ENCODE results near the gene PDK4.

PDK4 gene

GRCh38 chr7:95596198-95597063, at the start of gene PDK4:
Gene PDK4 (minus strand): TSS chr7:95596516. CDS start chr7:95596293, 223 bp downstream.
- Mint-ChIP-seq H3K9me3 (no peaks in the 10 kb centered on the region), H3K4me1 (no peaks in the 10 kb centered on the region), H3K27ac (no peak within 1 kb of the TSS), H3K36me3 (no peaks in the 10 kb centered on the region), H3K4me3 (no peak within 1 kb of the TSS), H3K27me3 (peaks cover 22% of the 10 kb centered on the region)
- CTCF ChIA-PET: no interaction called here
- no peak for DNase-seq

- Mint-ChIP-seq H3K9me3 (no peaks in the 10 kb centered on the region), H3K4me3 (no peak overlapping the region), H3K4me1 (no peaks in the 10 kb centered on the region), H3K27me3 (no peaks in the 10 kb centered on the region), H3K27ac (no peak overlapping the region), H3K36me3 (no peaks in the 10 kb centered on the region)
- no peak for DNase-seq
- CTCF ChIA-PET: no interaction called here
Observed at GRCh38 chr7:95642173-95642572, 45.9 kb upstream of the PDK4 start.

- Mint-ChIP-seq H3K27ac (no peak overlapping the region), H3K4me3 (no peak overlapping the region), H3K36me3 (no peaks in the 10 kb centered on the region), H3K4me1 (no peaks in the 10 kb centered on the region), H3K27me3 (no peaks in the 10 kb centered on the region), H3K9me3 (no peaks in the 10 kb centered on the region)
- CTCF ChIA-PET: no interaction called here
- DNase-seq: no peak
Observed at GRCh38 chr7:95636140-95636940, 40.0 kb upstream of the PDK4 start.

GRCh38 chr7:95632609-95633008, 36.3 kb upstream of the PDK4 start:
- Mint-ChIP-seq H3K4me3 (no peak overlapping the region), H3K4me1 (no peaks in the 10 kb centered on the region), H3K9me3 (no peaks in the 10 kb centered on the region), H3K36me3 (no peaks in the 10 kb centered on the region), H3K27me3 (no peaks in the 10 kb centered on the region), H3K27ac (no peak overlapping the region)
- CTCF ChIA-PET: no interaction called here
- no peak for DNase-seq

- Mint-ChIP-seq H3K9me3 (no peaks in the 10 kb centered on the region), H3K4me3 (no peak overlapping the region), H3K27me3 (no peaks in the 10 kb centered on the region), H3K36me3 (no peaks in the 10 kb centered on the region), H3K4me1 (no peaks in the 10 kb centered on the region), H3K27ac (no peak overlapping the region)
- CTCF ChIA-PET: interaction anchor here (0.7 kb wide), 1 partner anchor 120 kb away, joined by 3 read pairs; no protein-coding TSS in a partner anchor
- DNase-seq: no peak
Observed at GRCh38 chr7:95631527-95631926, 35.2 kb upstream of the PDK4 start.

- no peak for DNase-seq
- no peaks in the 10 kb centered on the region for H3K4me1 Mint-ChIP-seq
- H3K9me3 Mint-ChIP-seq: no peaks in the 10 kb centered on the region
- H3K36me3 Mint-ChIP-seq: no peaks in the 10 kb centered on the region
- no peaks in the 10 kb centered on the region for H3K27me3 Mint-ChIP-seq
- H3K4me3 Mint-ChIP-seq: no peak overlapping the region
- no peak overlapping the region for H3K27ac Mint-ChIP-seq
- CTCF ChIA-PET: no interaction called here
Observed at GRCh38 chr7:95630702-95631458, 34.6 kb upstream of the PDK4 start.

GRCh38 chr7:95628831-95629439, 32.6 kb upstream of the PDK4 start:
- Mint-ChIP-seq H3K36me3 (no peaks in the 10 kb centered on the region), H3K4me3 (no peak overlapping the region), H3K27me3 (no peaks in the 10 kb centered on the region), H3K27ac (no peak overlapping the region), H3K4me1 (no peaks in the 10 kb centered on the region), H3K9me3 (no peaks in the 10 kb centered on the region)
- DNase-seq: no peak
- CTCF ChIA-PET: no interaction called here

- Mint-ChIP-seq H3K4me1 (no peaks in the 10 kb centered on the region), H3K36me3 (no peaks in the 10 kb centered on the region), H3K27me3 (no peaks in the 10 kb centered on the region), H3K27ac (no peak overlapping the region), H3K4me3 (no peak overlapping the region), H3K9me3 (no peaks in the 10 kb centered on the region)
- CTCF ChIA-PET: no interaction called here
- DNase-seq: no peak
Observed at GRCh38 chr7:95623788-95624187, 27.5 kb upstream of the PDK4 start.

GRCh38 chr7:95622859-95623258, 26.5 kb upstream of the PDK4 start:
- H3K36me3 Mint-ChIP-seq: no peaks in the 10 kb centered on the region
- DNase-seq: no peak
- no peaks in the 10 kb centered on the region for H3K27me3 Mint-ChIP-seq
- H3K4me1 Mint-ChIP-seq: no peaks in the 10 kb centered on the region
- CTCF ChIA-PET: no interaction called here
- H3K4me3 Mint-ChIP-seq: no peak overlapping the region
- H3K9me3 Mint-ChIP-seq: no peaks in the 10 kb centered on the region
- H3K27ac Mint-ChIP-seq: no peak overlapping the region

GRCh38 chr7:95622001-95622549, 25.8 kb upstream of the PDK4 start:
- Mint-ChIP-seq H3K4me3 (no peak overlapping the region), H3K27me3 (no peaks in the 10 kb centered on the region), H3K9me3 (no peaks in the 10 kb centered on the region), H3K4me1 (no peaks in the 10 kb centered on the region), H3K27ac (no peak overlapping the region), H3K36me3 (no peaks in the 10 kb centered on the region)
- no peak for DNase-seq
- CTCF ChIA-PET: no interaction called here

- H3K27ac Mint-ChIP-seq: no peak overlapping the region
- no peak overlapping the region for H3K4me3 Mint-ChIP-seq
- no peaks in the 10 kb centered on the region for H3K4me1 Mint-ChIP-seq
- H3K36me3 Mint-ChIP-seq: no peaks in the 10 kb centered on the region
- no peaks in the 10 kb centered on the region for H3K9me3 Mint-ChIP-seq
- no peak for DNase-seq
- no peaks in the 10 kb centered on the region for H3K27me3 Mint-ChIP-seq
- CTCF ChIA-PET: no interaction called here
Observed at GRCh38 chr7:95621404-95621803, 25.1 kb upstream of the PDK4 start.

GRCh38 chr7:95620631-95621030, 24.3 kb upstream of the PDK4 start:
- no peak overlapping the region for H3K27ac Mint-ChIP-seq
- H3K9me3 Mint-ChIP-seq: no peaks in the 10 kb centered on the region
- H3K4me1 Mint-ChIP-seq: no peaks in the 10 kb centered on the region
- DNase-seq: no peak
- CTCF ChIA-PET: no interaction called here
- no peaks in the 10 kb centered on the region for H3K27me3 Mint-ChIP-seq
- H3K4me3 Mint-ChIP-seq: no peak overlapping the region
- H3K36me3 Mint-ChIP-seq: no peaks in the 10 kb centered on the region

GRCh38 chr7:95619921-95620320, 23.6 kb upstream of the PDK4 start:
- CTCF ChIA-PET: no interaction called here
- Mint-ChIP-seq H3K36me3 (no peaks in the 10 kb centered on the region), H3K4me3 (no peak overlapping the region), H3K4me1 (no peaks in the 10 kb centered on the region), H3K27me3 (no peaks in the 10 kb centered on the region), H3K9me3 (peaks cover 3% of the 10 kb centered on the region), H3K27ac (no peak overlapping the region)
- DNase-seq: no peak

GRCh38 chr7:95619517-95619916, 23.2 kb upstream of the PDK4 start:
- Mint-ChIP-seq H3K36me3 (no peaks in the 10 kb centered on the region), H3K27ac (no peak overlapping the region), H3K4me1 (no peaks in the 10 kb centered on the region), H3K27me3 (no peaks in the 10 kb centered on the region), H3K4me3 (no peak overlapping the region), H3K9me3 (peaks cover 3% of the 10 kb centered on the region)
- DNase-seq: no peak
- CTCF ChIA-PET: no interaction called here
